H1 (cell line): ENCODE data around the gene EHBP1. TPM values are rescaled to one million over a fixed set of nuclear protein-coding genes. Genes with fewer than 3 reads are reported as not detected.

ENCODE experiments used
- CTCF ChIA-PET: fragments of 300-600 bp; sonication (Branson Sonifier 250); formaldehyde crosslinking; loops from one replicate; lab custom pipeline; 2021; ENCODE audit not compliant: partially characterized antibody; lab: Charles Lee
- POLR2A ChIA-PET: fragments of 300-600 bp; sonication (Branson Sonifier 250); formaldehyde crosslinking; loops from one replicate; lab custom pipeline; 2021; ENCODE audit warnings: inconsistent platforms; ENCODE audit not compliant: partially characterized antibody; lab: Charles Lee
- DNase-seq, 2 experiments: peaks; one replicate each; pipeline versions ENCODE4 v3.0.0 to v3.0.0-alpha.2; 2010 to 2022; ENCODE audit warnings: low spot score in 2 of 2, low read depth in 1 of 2, mixed read lengths in 1 of 2
- FAIRE-seq: peaks from 2 replicates; lab custom pipeline; 2011; peaks lifted over from hg19 to GRCh38; lab: Jason Lieb, UNC
- H2AFZ ChIP-seq: 2 replicates; pipeline ENCODE4 v1.8.1; 2012; ENCODE audit warnings: low read length, inconsistent platforms
- H2AK5ac ChIP-seq: 2 replicates; pipeline ENCODE4 v1.6.1; 2013; ENCODE audit warnings: low read depth, low read length
- H2BK120ac ChIP-seq: replicated peaks from 2 replicates; pipeline ENCODE3; 2013; ENCODE audit warnings: low read depth, low read length, inconsistent platforms
- H2BK12ac ChIP-seq: 2 replicates; pipeline ENCODE4 v1.6.1; 2013; ENCODE audit warnings: low read depth, low read length
- H2BK15ac ChIP-seq: 2 replicates; pipeline ENCODE4 v1.6.1; 2013; ENCODE audit warnings: low read length
- H2BK20ac ChIP-seq: 2 replicates; pipeline ENCODE4 v1.6.1; 2013; ENCODE audit warnings: low read length
- H2BK5ac ChIP-seq: 2 replicates; pipeline ENCODE4 v1.6.1; 2013; ENCODE audit warnings: low read depth, low read length
- H3K14ac ChIP-seq: 2 replicates; pipeline ENCODE4 v1.6.1; 2013; ENCODE audit warnings: inconsistent platforms; ENCODE audit not compliant: insufficient read length
- H3K18ac ChIP-seq: 2 replicates; pipeline ENCODE4 v1.6.1; 2013; ENCODE audit warnings: low read length; ENCODE audit errors: extremely low read depth
- H3K23ac ChIP-seq: 2 replicates; pipeline ENCODE4 v1.6.1; 2013; ENCODE audit warnings: inconsistent platforms; ENCODE audit not compliant: insufficient read length
- H3K23me2 ChIP-seq: 2 replicates; pipeline ENCODE4 v1.6.1; 2013; ENCODE audit warnings: low read depth, low read length
- H3K27ac ChIP-seq: 2 replicates; pipeline ENCODE4 v1.6.1; 2011; ENCODE audit warnings: low read depth, low read length, inconsistent platforms
- H3K27me3 ChIP-seq, 4 experiments: replicated peaks in 1 of 4; 1 replicate in 1 of 4; 2 replicates in 3 of 4; pipeline versions ENCODE4 v1.6.1 to v1.8.1; 2011 to 2013; ENCODE audit warnings: low read length in 3 of 4, mild to moderate bottlenecking in 3 of 4, inconsistent platforms in 2 of 4, mixed read lengths in 2 of 4, moderate library complexity in 1 of 4; ENCODE audit not compliant: control insufficient read depth in 3 of 4, insufficient read depth in 3 of 4; ENCODE audit errors: extremely low read depth in 1 of 4
- H3K36me3 ChIP-seq, 4 experiments: 2 replicates each; pipeline versions ENCODE4 v1.6.1 to v1.8.1; 2011 to 2013; ENCODE audit warnings: mild to moderate bottlenecking in 4 of 4, low read length in 3 of 4, moderate library complexity in 2 of 4, control low read depth in 1 of 4, inconsistent platforms in 1 of 4; ENCODE audit not compliant: insufficient read depth in 4 of 4, control insufficient read depth in 2 of 4
- H3K4ac ChIP-seq: replicated peaks from 2 replicates; pipeline ENCODE3; 2013; ENCODE audit warnings: low read length, low read depth, mixed read lengths, inconsistent platforms; ENCODE audit not compliant: insufficient read length
- H3K4me1 ChIP-seq, 4 experiments: replicated peaks in 1 of 4; 1 replicate in 1 of 4; 2 replicates in 3 of 4; pipeline versions ENCODE4 v1.6.1 to v1.8.1; 2011 to 2013; ENCODE audit warnings: low read length in 3 of 4, inconsistent platforms in 2 of 4, mixed read lengths in 1 of 4; ENCODE audit not compliant: insufficient read depth in 4 of 4, control insufficient read depth in 3 of 4
- H3K4me2 ChIP-seq, 2 experiments: 2 replicates each; pipeline versions ENCODE4 v1.6.1 to v1.8.1; 2011 to 2013; ENCODE audit warnings: low read depth in 2 of 2, low read length in 2 of 2, control low read depth in 1 of 2, inconsistent platforms in 1 of 2, mild to moderate bottlenecking in 1 of 2; ENCODE audit not compliant: insufficient read depth in 1 of 2
- H3K4me3 ChIP-seq, 4 experiments: fragments of 200-600, 300-600 bp in 1 of 4; sonication (generic), shearing (Covaris generic), sonication (Bioruptor Twin) in 1 of 4; 2 replicates each; pipeline versions ENCODE4 v1.5.1 to v1.8.1; 2011 to 2016; ENCODE audit warnings: low read length in 4 of 4, low read depth in 3 of 4, control low read depth in 2 of 4, inconsistent platforms in 2 of 4, mild to moderate bottlenecking in 2 of 4, mixed read lengths in 1 of 4, moderate library complexity in 1 of 4; ENCODE audit not compliant: insufficient read depth in 2 of 4; ENCODE audit errors: extremely low read depth in 1 of 4
- H3K56ac ChIP-seq: replicated peaks from 2 replicates; pipeline ENCODE3; 2013; ENCODE audit warnings: low read depth, mild to moderate bottlenecking, mixed read lengths, low read length, inconsistent platforms; ENCODE audit not compliant: insufficient read length
- H3K79me1 ChIP-seq: 2 replicates; pipeline ENCODE4 v1.6.1; 2013; ENCODE audit warnings: low read depth, low read length, control low read depth
- H3K79me2 ChIP-seq, 2 experiments: 2 replicates each; pipeline versions ENCODE4 v1.6.1 to v1.8.1; 2012 to 2013; ENCODE audit warnings: low read length in 2 of 2, mild to moderate bottlenecking in 2 of 2, inconsistent platforms in 1 of 2; ENCODE audit not compliant: insufficient read depth in 2 of 2, control insufficient read depth in 1 of 2
- H3K9ac ChIP-seq, 4 experiments: replicated peaks in 1 of 4; 1 replicate in 1 of 4; 2 replicates in 3 of 4; pipeline versions ENCODE4 v1.6.1 to v1.8.1; 2011 to 2013; ENCODE audit warnings: low read depth in 3 of 4, low read length in 3 of 4, control low read depth in 2 of 4, mild to moderate bottlenecking in 2 of 4, moderate library complexity in 2 of 4, inconsistent platforms in 1 of 4; ENCODE audit errors: extremely low read depth in 1 of 4
- H3K9me3 ChIP-seq, 2 experiments: 2 replicates each; pipeline versions ENCODE4 v1.6.1 to v1.8.1; 2012 to 2013; ENCODE audit warnings: mild to moderate bottlenecking in 2 of 2, moderate library complexity in 2 of 2, control low read depth in 1 of 2, inconsistent platforms in 1 of 2, low read depth in 1 of 2, low read length in 1 of 2, mixed read lengths in 1 of 2; ENCODE audit not compliant: insufficient read depth in 2 of 2
- H4K20me1 ChIP-seq, 2 experiments: replicated peaks in 1 of 2; 2 replicates each; pipeline versions ENCODE3 to v1.8.1; 2011 to 2013; ENCODE audit warnings: inconsistent platforms in 2 of 2, low read length in 2 of 2, mild to moderate bottlenecking in 1 of 2; ENCODE audit not compliant: insufficient read depth in 2 of 2, control insufficient read depth in 1 of 2
- H4K5ac ChIP-seq: 2 replicates; pipeline ENCODE4 v1.6.1; 2013; ENCODE audit warnings: low read length, low read depth, mixed read lengths, inconsistent platforms; ENCODE audit not compliant: insufficient read length
- H4K8ac ChIP-seq: 2 replicates; pipeline ENCODE4 v1.8.0; 2013; ENCODE audit warnings: mild to moderate bottlenecking, moderate library complexity, low read length, inconsistent platforms; ENCODE audit not compliant: insufficient read depth; ENCODE audit errors: extremely low read depth
- H4K91ac ChIP-seq: replicated peaks from 2 replicates; pipeline ENCODE3; 2013; ENCODE audit warnings: low read length, mixed read lengths, inconsistent platforms; ENCODE audit not compliant: insufficient read length
- ASH2L ChIP-seq: fragments of 200-600, 300-600 bp; sonication (generic); IDR thresholded peaks from one replicate; pipeline ENCODE4 v1.7.1; 2017; ENCODE audit warnings: low read length
- BRCA1 ChIP-seq: IDR thresholded peaks from 2 replicates; pipeline ENCODE4 v1.6.1; 2012; ENCODE audit warnings: low read depth, low read length, improper control_type of control experiment
- CEBPB ChIP-seq: IDR thresholded peaks from 2 replicates; pipeline ENCODE4 v1.6.1; 2012; ENCODE audit warnings: low read depth, low read length
- EGR1 ChIP-seq: IDR thresholded peaks from 2 replicates; pipeline ENCODE4 v1.6.1; 2011; ENCODE audit warnings: low read depth, low read length, borderline replicate concordance
- GTF2F1 ChIP-seq: IDR thresholded peaks from 2 replicates; pipeline ENCODE4 v1.6.1; 2012; ENCODE audit warnings: low read depth, low read length, improper control_type of control experiment, borderline replicate concordance
- HDAC6 ChIP-seq: IDR thresholded peaks from one replicate; pipeline ENCODE4 v1.7.1; 2012; ENCODE audit warnings: low read depth, mild to moderate bottlenecking, inconsistent platforms, low read length, moderate library complexity
- NANOG ChIP-seq: IDR thresholded peaks from 2 replicates; pipeline ENCODE4 v1.6.1; 2011; ENCODE audit warnings: low read length, low read depth, mild to moderate bottlenecking, inconsistent platforms; ENCODE audit not compliant: insufficient read depth, poor library complexity, severe bottlenecking
- POLR2A ChIP-seq, 2 experiments: IDR thresholded peaks; 1 replicate in 1 of 2; 2 replicates in 1 of 2; pipeline ENCODE4 v1.6.1; 2011; ENCODE audit warnings: low read depth in 2 of 2, low read length in 2 of 2, mild to moderate bottlenecking in 2 of 2; ENCODE audit errors: control extremely low read depth in 1 of 2
- SAP30 ChIP-seq: fragments of 300-600 bp; sonication (generic); IDR thresholded peaks from 2 replicates; pipeline ENCODE4 v1.7.1; 2012; ENCODE audit warnings: low read length, moderate library complexity, mild to moderate bottlenecking, inconsistent platforms; ENCODE audit not compliant: insufficient read depth, insufficient replicate concordance
- SIRT6 ChIP-seq: IDR thresholded peaks from one replicate; pipeline ENCODE4 v1.7.1; 2012; ENCODE audit warnings: low read length, inconsistent platforms
- TAF7 ChIP-seq: optimal IDR thresholded peaks from 2 replicates; pipeline ENCODE3; 2011; ENCODE audit warnings: low read depth, mild to moderate bottlenecking, inconsistent platforms, low read length, moderate library complexity, borderline replicate concordance
- WGBS, 2 experiments: shearing (Covaris generic) in 1 of 2; methylation state at CpG; one replicate each; pipeline versions ENCODE4 v1.1.6 to v1.1.7; 2013 to 2015; ENCODE audit warnings: low lambda C conversion rate in 2 of 2, mixed read lengths in 2 of 2, inconsistent platforms in 1 of 2, low coverage in 1 of 2, missing lambda C conversion rate in 1 of 2; ENCODE audit not compliant: insufficient replicate concordance in 2 of 2, insufficient coverage in 1 of 2, insufficient read length in 1 of 2; ENCODE audit errors: extremely low coverage in 1 of 2, missing lambda C conversion rate in 1 of 2; 5-methylcytosine and 5-hydroxymethylcytosine counted together
- polyA plus RNA-seq, 7 experiments: library from polyadenylated mRNA; depleted of rRNA in 3 of 7; stranded (reverse) in 5 of 7; unstranded in 2 of 7; fragments of >200 nt in 5 of 7; fragments of 200-250 nt in 2 of 7; gene quantifications; 1 replicate in 5 of 7; 2 replicates in 1 of 7; 4 replicates in 1 of 7; pipeline versions ENCODE4 v1.2.1 to v1.2.3, GENCODE V29; 2011 to 2013; ENCODE audit warnings: missing spikeins in 2 of 7, mixed read lengths in 2 of 7
- total RNA-seq: library from RNA; stranded (reverse); fragmentation: NEBNext Ultra II Directional; extraction: Animal tissue kit (Norgen Biotek cat#: 25700); gene quantifications from 2 replicates; pipeline ENCODE4 v1.2.1, GENCODE V29; 2021

EHBP1 gene
- total and polyA plus RNA-seq, 2 of the 8 experiments (the other 6 are each of a cell fraction or from before 2014, with no cell fraction given), result 12.0 to 64.1 TPM

- Histone ChIP-seq H3K4me3 (no peak overlapping the region), H4K91ac (no peak overlapping the region), H3K56ac (no peak overlapping the region), H3K79me1 (no peaks in the 10 kb centered on the region), H3K18ac (no peak overlapping the region), H4K8ac (no peak overlapping the region), H3K9me3 (no peaks in the 10 kb centered on the region), H2BK12ac (no peak overlapping the region), H2AFZ (peak overlapping the region; percentile 69), H3K4me2 (no peak overlapping the region), H4K20me1 (no peaks in the 10 kb centered on the region), H3K27me3 (no peaks in the 10 kb centered on the region), H3K4me1 (no peaks in the 10 kb centered on the region), H4K5ac (no peak overlapping the region), H3K27ac (no peak overlapping the region), H3K23ac (no peak overlapping the region), H2AK5ac (no peak overlapping the region), H2BK20ac (no peak overlapping the region), H2BK15ac (no peak overlapping the region), H3K36me3 (no peaks in the 10 kb centered on the region), H2BK120ac (no peak overlapping the region), H2BK5ac (no peak overlapping the region), H3K23me2 (no peaks in the 10 kb centered on the region), H3K4ac (no peak overlapping the region), H3K9ac (no peak overlapping the region), H3K79me2 (no peaks in the 10 kb centered on the region), H3K14ac (no peak overlapping the region)
- POLR2A ChIA-PET, result no interaction called here
- WGBS, 2 experiments, result 95% methylated on average over 1 of the region's 1 CpG; no CpG with 5 or more reads in 1 of the 2 experiments
- DNase-seq (no peak), FAIRE-seq (no peak)
- CTCF ChIA-PET, result no interaction called here
- TF ChIP-seq GTF2F1, result no peak
- no peak for TF ChIP-seq BRCA1
- TF ChIP-seq SIRT6, result no peak
- TF ChIP-seq TAF7, result no peak
- TF ChIP-seq SAP30, result no peak
- no peak for TF ChIP-seq POLR2A (IDR thresholded peaks at IDR 0.05; ENCODE audit: control extremely low read depth in 1 of 2, low read depth in 2 of 2, low read length in 2 of 2)
- no peak for TF ChIP-seq HDAC6
- no peak for TF ChIP-seq ASH2L
- no peak for TF ChIP-seq CEBPB
- no peak for TF ChIP-seq NANOG
- TF ChIP-seq EGR1, result no peak
Measured at GRCh38 chr2:62698653-62699052, 6.9 kb upstream of the EHBP1 start.
